Keratinocyte (primary cell): Measurements from ENCODE around the gene TIFAB.

Experiments
- CTCF ChIP-seq, 3 experiments: IDR thresholded peaks in 1 of 3; conservative IDR thresholded peaks in 1 of 3; optimal IDR thresholded peaks in 1 of 3; 2 replicates in 2 of 3; 3 replicates in 1 of 3; pipeline versions ENCODE3 to v1.5.1; 2011; ENCODE audit warnings: low read length in 3 of 3, mild to moderate bottlenecking in 3 of 3, moderate library complexity in 2 of 3, control low read depth in 1 of 3, inconsistent platforms in 1 of 3; ENCODE audit not compliant: insufficient read depth in 2 of 3; ENCODE audit errors: extremely low read depth in 1 of 3
- EZH2 ChIP-seq: IDR thresholded peaks from one replicate; pipeline ENCODE4 v1.6.1; 2012; ENCODE audit warnings: inconsistent platforms, mild to moderate bottlenecking, low read length, moderate library complexity

GRCh38 chr5:135446615-135447014 lies 5.5 kb downstream of the TIFAB start:
- TF ChIP-seq EZH2 = no peak
- TF ChIP-seq CTCF (optimal IDR thresholded peaks at IDR 0.05 in 1 of 3, IDR thresholded peaks at IDR 0.05 in 1 of 3, conservative IDR thresholded peaks at IDR 0.05 in 1 of 3; ENCODE audit: extremely low read depth in 1 of 3, insufficient read depth in 2 of 3, low read length in 3 of 3) = no peak
